TTC549 (cell line): ENCODE data around the gene CAMLG.
"Not testable (repeated sequence)": the region's sequence is repeated elsewhere in the genome, so short reads cannot be mapped to it uniquely, and the experiment has no call there.

Experiments used
- FAIRE-seq: peaks from 2 replicates; lab custom pipeline; 2012; peaks lifted over from hg19 to GRCh38; lab: Jason Lieb, UNC

The CAMLG gene

GRCh38 chr5:134738133-134738962 lies at the start of gene CAMLG:
CAMLG (plus strand) TSS chr5:134738548; CDS start chr5:134738621, 73 bp downstream.
- no peak for FAIRE-seq

DNA sequence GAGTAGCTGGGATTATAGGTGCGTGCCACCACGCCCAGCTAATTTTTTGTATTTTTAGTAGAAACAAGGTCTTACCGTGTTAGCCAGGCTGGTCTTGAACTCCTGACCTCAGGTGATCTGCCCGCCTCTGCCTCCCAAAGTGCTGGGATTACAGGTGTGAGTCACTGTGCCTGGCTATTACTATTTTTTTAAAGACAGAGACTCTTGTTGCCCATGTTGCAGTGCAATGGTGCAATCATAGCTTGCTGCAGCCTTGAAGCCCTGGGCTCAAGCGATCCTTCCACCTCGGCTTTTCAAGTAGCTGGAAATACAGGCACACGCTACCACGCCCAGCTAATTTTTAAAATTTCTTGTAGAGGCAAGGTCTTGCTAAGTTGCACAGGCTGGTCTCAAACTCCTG lies 48.2 kb upstream of the CAMLG start:
- not testable (repeated sequence) for FAIRE-seq

DNA sequence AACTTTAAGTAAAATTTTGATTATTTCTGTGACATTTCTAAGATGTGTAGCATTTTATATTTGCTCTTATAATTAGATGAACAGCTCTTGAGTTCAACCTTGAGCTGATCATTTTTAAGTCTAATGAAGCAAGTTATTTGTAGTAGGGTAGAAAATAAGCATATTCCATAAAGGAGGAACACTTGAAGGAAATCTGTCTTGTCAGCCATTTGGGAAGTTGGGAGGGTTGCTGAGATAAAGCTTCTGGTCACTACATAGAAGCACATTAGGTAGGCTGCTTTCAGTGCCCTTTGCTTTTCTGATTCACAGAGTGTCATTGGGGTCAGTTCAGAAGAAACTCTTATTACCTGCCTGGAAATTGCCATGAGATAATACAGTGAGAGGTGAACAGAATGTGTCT lies 45.6 kb upstream of the CAMLG start:
- FAIRE-seq, result no peak

DNA sequence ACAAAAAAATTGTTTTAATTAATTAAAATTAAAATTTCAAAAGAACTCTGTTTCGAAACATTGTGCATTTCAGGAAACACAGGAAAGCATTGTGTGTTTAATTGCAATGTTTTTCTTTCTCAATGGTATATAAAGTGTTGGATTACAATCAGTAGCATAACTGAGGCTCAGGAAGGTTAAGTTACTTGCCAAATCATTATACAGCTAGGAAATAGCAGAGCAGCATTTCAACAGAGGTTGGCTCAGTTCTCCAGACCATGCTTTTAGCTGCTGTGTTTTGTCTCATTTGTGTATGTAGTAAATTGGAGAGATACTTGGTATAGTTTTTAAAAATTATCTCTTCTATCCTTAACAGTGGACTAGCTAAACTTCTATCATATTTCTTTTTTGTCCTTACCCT lies 30.0 kb upstream of the CAMLG start:
- FAIRE-seq, result no peak

DNA sequence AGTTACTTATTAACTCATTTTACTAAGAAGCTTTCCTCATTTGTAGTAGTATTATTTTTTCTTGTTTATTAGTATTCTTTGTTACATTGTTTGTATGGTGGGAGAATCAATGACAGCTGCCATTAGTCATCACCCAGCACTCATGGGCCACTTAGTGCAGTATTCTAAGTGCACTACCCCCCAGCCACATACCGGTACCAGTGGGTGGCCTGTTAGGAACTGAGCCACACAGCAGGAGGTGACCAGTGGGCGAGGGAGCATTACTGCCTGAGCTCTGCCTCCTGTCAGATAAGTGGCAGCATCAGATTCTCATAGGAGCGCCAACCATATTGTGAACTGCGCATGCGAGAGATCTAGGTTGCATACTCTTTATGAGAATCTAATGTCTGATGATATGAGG lies 24.2 kb upstream of the CAMLG start:
- no peak for FAIRE-seq

DNA sequence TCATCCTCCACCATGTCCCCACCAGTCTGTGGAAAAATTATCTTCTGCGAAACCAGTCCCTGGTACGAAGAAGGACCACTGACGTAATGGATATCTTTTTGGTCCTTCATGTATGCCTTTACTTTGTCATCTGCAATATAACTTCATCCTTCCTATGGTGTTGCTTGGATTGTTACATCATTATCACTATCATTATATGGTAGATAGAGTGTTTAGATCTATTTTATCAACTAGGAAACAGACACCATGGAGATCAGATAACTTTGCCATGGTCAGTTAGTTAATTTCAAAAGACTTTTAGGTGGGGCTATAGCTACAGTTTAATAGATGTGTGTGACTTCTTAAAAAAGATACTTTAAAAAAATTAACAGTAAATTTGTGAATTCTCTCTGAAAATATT lies 23.8 kb upstream of the CAMLG start:
- no peak for FAIRE-seq

GRCh38 chr5:134715466-134715865 lies 22.9 kb upstream of the CAMLG start:
- not testable (repeated sequence) for FAIRE-seq

- no peak for FAIRE-seq
Observed at GRCh38 chr5:134724872-134725271, 13.5 kb upstream of the CAMLG start.

GRCh38 chr5:134732819-134733218 lies 5.5 kb upstream of the CAMLG start:
- no peak for FAIRE-seq

DNA sequence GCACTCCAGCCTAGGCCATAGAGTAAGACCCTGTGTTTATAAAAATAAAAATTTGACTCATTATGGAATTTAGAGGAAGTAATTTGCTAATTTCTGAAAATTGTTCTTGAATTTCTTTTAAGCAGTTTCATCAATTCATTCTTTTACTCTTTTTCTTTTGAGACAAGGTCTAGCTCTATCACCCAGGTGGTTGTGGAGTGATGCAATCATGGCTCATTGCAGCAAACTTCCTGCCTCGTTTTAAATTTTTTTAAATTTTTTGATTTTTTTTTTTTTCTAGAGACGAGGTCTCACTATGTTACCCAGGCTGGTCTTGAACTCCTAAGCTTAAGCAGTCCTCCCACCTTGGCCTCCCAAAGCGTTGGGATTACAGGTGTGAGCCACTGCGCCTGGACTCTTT lies 3.1 kb upstream of the CAMLG start:
- FAIRE-seq, result no peak

- FAIRE-seq, result no peak
Observed at GRCh38 chr5:134736173-134736812, 2.1 kb upstream of the CAMLG start.

DNA sequence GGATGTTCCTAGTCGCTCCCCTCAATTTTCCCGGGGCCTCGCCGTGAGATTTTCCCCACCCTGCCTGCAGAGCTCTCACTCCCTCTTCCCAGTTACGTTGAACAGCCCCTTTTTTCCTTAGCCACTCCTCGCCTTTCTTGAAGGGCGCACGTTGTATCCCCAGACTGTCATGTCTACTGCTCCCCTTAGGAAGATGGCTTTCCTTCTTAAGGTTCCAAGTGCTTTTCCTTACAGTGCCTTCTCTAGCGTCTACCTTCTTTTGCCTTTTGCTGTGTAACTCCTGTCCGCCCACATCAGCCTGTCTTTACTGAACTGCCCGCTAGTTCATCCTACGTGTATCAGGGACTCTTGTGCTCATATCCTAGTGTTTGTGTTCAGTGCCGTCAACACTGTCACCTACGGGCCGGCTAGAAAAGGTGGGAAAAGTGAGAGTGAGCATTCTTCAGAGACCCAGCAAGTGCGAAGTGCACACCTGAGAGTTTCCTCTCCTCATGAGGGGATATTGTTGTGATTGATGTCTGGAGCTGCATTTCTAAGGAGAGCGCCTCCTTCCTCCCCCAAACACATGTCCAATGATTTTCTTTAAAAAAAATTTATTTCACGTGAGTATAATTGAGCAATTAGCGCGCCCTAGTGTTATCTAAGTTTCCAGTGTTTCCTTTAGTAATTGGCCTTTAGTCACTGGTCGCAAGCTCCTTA lies 764 bp downstream of the CAMLG start:
- no peak for FAIRE-seq

DNA sequence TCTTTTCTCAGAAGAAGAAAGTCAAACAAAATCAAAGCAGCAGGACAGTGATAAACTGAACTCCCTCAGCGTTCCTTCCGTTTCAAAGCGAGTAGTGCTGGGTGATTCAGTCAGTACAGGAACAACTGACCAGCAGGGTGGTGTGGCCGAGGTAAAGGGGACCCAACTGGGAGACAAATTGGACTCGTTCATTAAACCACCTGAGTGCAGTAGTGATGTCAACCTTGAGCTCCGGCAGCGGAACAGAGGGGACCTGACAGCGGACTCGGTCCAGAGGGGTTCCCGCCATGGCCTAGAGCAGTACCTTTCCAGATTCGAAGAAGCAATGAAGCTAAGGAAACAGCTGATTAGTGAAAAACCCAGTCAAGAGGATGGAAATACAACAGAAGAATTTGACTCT lies 2.7 kb downstream of the CAMLG start:
- FAIRE-seq, result no peak

GRCh38 chr5:134742134-134742533 lies 3.8 kb downstream of the CAMLG start:
- FAIRE-seq, result no peak

DNA sequence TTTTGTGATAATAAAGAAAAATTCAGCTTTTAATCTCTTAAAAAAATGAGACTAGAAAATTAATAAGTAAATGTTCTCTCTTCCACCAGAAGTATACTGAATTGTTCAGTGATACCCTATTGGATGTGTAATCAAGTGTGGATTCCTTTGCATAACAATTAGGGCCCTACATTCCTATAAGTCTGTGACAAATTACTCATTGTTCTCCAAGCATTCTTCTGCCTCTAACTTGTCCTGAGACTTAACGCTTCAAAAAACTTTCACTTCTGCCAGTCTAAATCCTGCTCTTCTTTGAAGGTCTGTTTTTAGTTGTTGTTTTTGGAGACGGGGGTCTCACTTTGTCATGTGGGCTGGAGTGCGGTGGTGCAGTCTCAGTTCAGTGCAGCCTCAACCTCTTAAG lies 11.1 kb downstream of the CAMLG start:
- FAIRE-seq, result no peak

DNA sequence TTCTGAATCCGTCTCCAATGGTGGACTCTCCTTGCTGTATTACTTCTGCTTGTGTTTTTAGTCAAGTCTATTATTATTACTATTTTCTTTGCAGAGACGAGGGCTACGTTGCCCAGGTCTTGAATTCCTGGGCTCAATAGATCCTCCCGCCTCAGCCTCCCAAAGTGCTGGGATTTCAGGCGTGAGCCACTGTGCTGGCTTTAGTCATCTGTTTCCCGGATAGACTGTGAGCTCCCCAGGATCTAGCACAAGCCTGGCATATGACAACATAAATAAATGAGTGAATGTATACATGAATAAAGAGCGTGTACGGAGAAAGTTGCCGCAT lies 19.8 kb downstream of the CAMLG start:
- FAIRE-seq, result no peak

DNA sequence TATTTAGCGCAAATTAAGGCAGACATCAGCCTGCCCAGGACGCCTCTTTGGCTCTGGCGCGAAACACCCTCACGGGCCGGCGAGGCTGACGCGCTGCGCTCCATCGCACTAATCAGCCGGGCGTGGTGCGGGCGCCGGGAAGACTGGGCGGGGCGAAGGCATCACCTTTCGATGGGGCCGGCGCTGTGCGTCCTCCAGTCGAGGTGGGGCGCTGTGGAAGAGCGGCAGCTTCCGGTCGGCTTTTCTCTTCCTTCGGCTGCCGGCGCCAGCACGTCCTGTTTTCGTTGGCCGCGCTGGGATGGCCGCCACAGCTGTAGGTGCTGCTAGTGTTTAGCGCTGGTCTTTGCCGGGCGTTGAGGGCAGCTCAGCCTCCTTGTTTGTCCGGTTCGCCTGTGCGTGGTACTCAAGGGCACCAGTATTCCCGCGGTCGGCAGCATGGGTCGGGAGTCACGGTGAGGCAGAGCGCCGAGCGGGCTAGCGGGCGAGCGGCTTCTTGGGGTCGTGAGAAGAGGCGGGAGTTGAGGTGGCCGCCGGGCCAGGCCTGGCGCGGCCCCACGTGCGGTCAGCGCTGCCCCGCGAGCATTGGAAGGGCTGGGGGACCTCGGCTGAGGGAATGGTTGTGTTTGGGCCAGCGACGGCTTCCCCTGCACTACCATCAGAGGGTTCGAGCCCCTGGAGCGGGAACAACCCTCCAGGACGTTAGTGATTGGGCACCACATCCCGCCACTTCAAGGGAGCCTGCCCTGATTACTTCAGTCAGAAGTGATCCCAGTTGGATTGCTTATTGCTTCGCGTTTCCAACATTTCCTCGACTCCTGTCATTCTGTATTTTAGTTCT lies 20.4 kb downstream of the CAMLG start, which contains the start of gene DDX46:
Gene DDX46, plus strand, starts transcription at position 276 of the 838 bp plus-strand sequence. Its CDS starts 160 bp downstream, at position 436.
- FAIRE-seq, result no peak

- not testable (repeated sequence) for FAIRE-seq
Observed at GRCh38 chr5:134767528-134768291, 29.4 kb downstream of the CAMLG start.

GRCh38 chr5:134769206-134769605 lies 30.9 kb downstream of the CAMLG start:
- no peak for FAIRE-seq

- no peak for FAIRE-seq
Observed at GRCh38 chr5:134772461-134773125, 34.2 kb downstream of the CAMLG start.

- FAIRE-seq, result no peak
Observed at GRCh38 chr5:134777366-134777765, 39.0 kb downstream of the CAMLG start.
